Measurements from ENCODE around the gene TAMM41.
"Not testable (repeated sequence)": the region's sequence is repeated elsewhere in the genome, so short reads cannot be mapped to it uniquely, and the experiment has no call there.

Gene TAMM41

GRCh38 chr3:11810276-11810675, 36.4 kb downstream of the TAMM41 start:
- no peak for DNase-seq

- peak; percentile 11 for DNase-seq
These were observed 38.5 kb downstream of the TAMM41 start for GRCh38 chr3:11808231-11808630.

GRCh38 chr3:11807686-11808085, 39.0 kb downstream of the TAMM41 start:
- no peak for DNase-seq

GRCh38 chr3:11805716-11806115, 41.0 kb downstream of the TAMM41 start:
- DNase-seq: no peak

- peak; percentile 2 for DNase-seq
These were observed 42.5 kb downstream of the TAMM41 start for GRCh38 chr3:11803977-11804892.

GRCh38 chr3:11799791-11800190, 46.9 kb downstream of the TAMM41 start:
- DNase-seq: no peak

- DNase-seq: no peak
These were observed 51.8 kb downstream of the TAMM41 start for GRCh38 chr3:11794927-11795326.

- no peak for DNase-seq
These were observed 55.1 kb downstream of the TAMM41 start for GRCh38 chr3:11791339-11792200.

GRCh38 chr3:11789412-11789811, 57.3 kb downstream of the TAMM41 start:
- DNase-seq: no peak

GRCh38 chr3:11784971-11785377, 61.7 kb downstream of the TAMM41 start:
- no peak for DNase-seq

GRCh38 chr3:11780341-11780740, 66.3 kb downstream of the TAMM41 start:
- DNase-seq: no peak

GRCh38 chr3:11779626-11780025, 67.1 kb downstream of the TAMM41 start:
- no peak for DNase-seq

GRCh38 chr3:11778248-11778647, 68.4 kb downstream of the TAMM41 start:
- no peak for DNase-seq

- no peak for DNase-seq
These were observed 70.3 kb downstream of the TAMM41 start for GRCh38 chr3:11776346-11776745.

GRCh38 chr3:11775493-11775892, 71.2 kb downstream of the TAMM41 start:
- no peak for DNase-seq

GRCh38 chr3:11774296-11774877, 72.3 kb downstream of the TAMM41 start:
- peak; percentile 41 for DNase-seq

GRCh38 chr3:11771931-11772330, 74.8 kb downstream of the TAMM41 start:
- not testable (repeated sequence) for DNase-seq

GRCh38 chr3:11770477-11771391, 76.0 kb downstream of the TAMM41 start:
- DNase-seq: peak; percentile 82

- DNase-seq: no peak
These were observed 76.8 kb downstream of the TAMM41 start for GRCh38 chr3:11769704-11770476.

- DNase-seq: no peak
These were observed 78.1 kb downstream of the TAMM41 start for GRCh38 chr3:11768604-11769003.

GRCh38 chr3:11764931-11765363, 81.7 kb downstream of the TAMM41 start:
- DNase-seq: no peak

All from NCI-H510A treated with DMSO at 0.1 percent for 48 hours (cell line).